IMR-90 (cell line): ENCODE measurements around the gene MYO5A. TPM values are rescaled to one million over a fixed set of nuclear protein-coding genes. Genes with fewer than 3 reads are reported as not detected.

ENCODE experiments used
- ATAC-seq: fragments of 200-7000 bp; cut with Tn5 transposase; 2 replicates; pipeline ENCODE4 v1.9.1; 2020; ENCODE audit warnings: low read depth, mild to moderate bottlenecking, moderate library complexity
- BruUV-seq: library from RNA; stranded (reverse); fragments of 400-500 nt; replicated peaks from 2 replicates; lab custom pipeline; 2021; lab: Mats Ljungman, UMichigan
- CTCF ChIA-PET: fragments of 300-600 bp; formaldehyde crosslinking; extraction: SDS; loops from one replicate; lab custom pipeline; 2021; ENCODE audit warnings: antibody characterized with exemption; lab: Yijun Ruan, JAX
- POLR2A ChIA-PET: fragments of 300-600 bp; sonication (Branson Sonifier 250); formaldehyde crosslinking; loops from one replicate; lab custom pipeline; 2022; ENCODE audit warnings: antibody characterized with exemption; ENCODE audit not compliant: unreplicated experiment; lab: Charles Lee
- DNase-seq: peaks from one replicate; pipeline ENCODE4 v3.0.0; 2013
- H2AFZ ChIP-seq: replicated peaks from 2 replicates; pipeline ENCODE3; 2013; ENCODE audit warnings: low read length, mild to moderate bottlenecking; ENCODE audit not compliant: poor library complexity
- H2AK5ac ChIP-seq: 2 replicates; pipeline ENCODE4 v1.6.1; 2013; ENCODE audit warnings: low read depth, low read length, inconsistent platforms
- H2AK9ac ChIP-seq: replicated peaks from 2 replicates; pipeline ENCODE3; 2013; ENCODE audit warnings: mild to moderate bottlenecking, low read depth, low read length, moderate library complexity; ENCODE audit not compliant: poor library complexity
- H2BK120ac ChIP-seq: 2 replicates; pipeline ENCODE4 v1.6.1; 2013; ENCODE audit warnings: low read depth, low read length, inconsistent platforms
- H2BK15ac ChIP-seq: 3 replicates; pipeline ENCODE4 v1.6.1; 2013; ENCODE audit warnings: low read depth, low read length, inconsistent platforms
- H2BK20ac ChIP-seq: 2 replicates; pipeline ENCODE4 v1.6.1; 2013; ENCODE audit warnings: low read depth, mild to moderate bottlenecking, inconsistent platforms, low read length, moderate library complexity
- H2BK5ac ChIP-seq: 2 replicates; pipeline ENCODE4 v1.6.1; 2013; ENCODE audit warnings: mild to moderate bottlenecking, low read depth, low read length, inconsistent platforms; ENCODE audit not compliant: poor library complexity, severe bottlenecking
- H3K14ac ChIP-seq: replicated peaks from 2 replicates; pipeline ENCODE4 v1.6.1; 2013; ENCODE audit warnings: low read depth, low read length, inconsistent platforms
- H3K18ac ChIP-seq: 2 replicates; pipeline ENCODE4 v1.6.1; 2013; ENCODE audit warnings: low read depth, low read length, control low read depth
- H3K23ac ChIP-seq: 2 replicates; pipeline ENCODE4 v1.6.1; 2013; ENCODE audit warnings: low read depth, low read length, inconsistent platforms
- H3K27ac ChIP-seq: 2 replicates; pipeline ENCODE4 v1.5.1; 2013; ENCODE audit warnings: mild to moderate bottlenecking, control low read depth, low read length; ENCODE audit not compliant: insufficient read depth
- H3K27me3 ChIP-seq: 2 replicates; pipeline ENCODE4 v1.6.1; 2013; ENCODE audit warnings: low read length; ENCODE audit not compliant: control insufficient read depth, insufficient read depth
- H3K36me3 ChIP-seq: 2 replicates; pipeline ENCODE4 v1.6.1; 2013; ENCODE audit warnings: low read length, mixed read lengths; ENCODE audit not compliant: control insufficient read depth, insufficient read depth
- H3K4ac ChIP-seq: 2 replicates; pipeline ENCODE4 v1.6.1; 2013; ENCODE audit warnings: low read depth, low read length, inconsistent platforms
- H3K4me1 ChIP-seq: 2 replicates; pipeline ENCODE4 v1.6.1; 2013; ENCODE audit warnings: low read length, mixed read lengths; ENCODE audit not compliant: control insufficient read depth, insufficient read depth
- H3K4me2 ChIP-seq: 2 replicates; pipeline ENCODE4 v1.6.1; 2013; ENCODE audit warnings: low read depth, mild to moderate bottlenecking, control low read depth, low read length, moderate library complexity
- H3K4me3 ChIP-seq: 2 replicates; pipeline ENCODE4 v1.5.1; 2013; ENCODE audit warnings: low read depth, mild to moderate bottlenecking, control low read depth, low read length, moderate library complexity; ENCODE audit not compliant: insufficient read depth
- H3K56ac ChIP-seq: 2 replicates; pipeline ENCODE4 v1.6.1; 2013; ENCODE audit warnings: low read length, inconsistent platforms; ENCODE audit not compliant: insufficient read depth; ENCODE audit errors: extremely low read depth
- H3K79me1 ChIP-seq, 2 experiments: 2 replicates each; pipeline ENCODE4 v1.6.1; 2013; ENCODE audit warnings: low read length in 2 of 2, inconsistent platforms in 1 of 2, low read depth in 1 of 2
- H3K9ac ChIP-seq: 2 replicates; pipeline ENCODE4 v1.6.1; 2013; ENCODE audit warnings: low read depth, low read length, control low read depth
- H3K9me1 ChIP-seq: 2 replicates; pipeline ENCODE4 v1.6.1; 2013; ENCODE audit warnings: low read length, inconsistent platforms; ENCODE audit not compliant: insufficient read depth
- H3K9me3 ChIP-seq: 2 replicates; pipeline ENCODE4 v1.6.1; 2013; ENCODE audit warnings: low read length; ENCODE audit not compliant: control insufficient read depth, insufficient read depth
- H4K20me1 ChIP-seq: 2 replicates; pipeline ENCODE4 v1.6.1; 2013; ENCODE audit warnings: low read length, inconsistent platforms; ENCODE audit not compliant: insufficient read depth
- H4K5ac ChIP-seq: 2 replicates; pipeline ENCODE4 v1.6.1; 2013; ENCODE audit warnings: mild to moderate bottlenecking, low read depth, low read length, control low read depth
- H4K8ac ChIP-seq, 2 experiments: 2 replicates each; pipeline ENCODE4 v1.6.1; 2013; ENCODE audit warnings: low read depth in 2 of 2, low read length in 2 of 2, control low read depth in 1 of 2, inconsistent platforms in 1 of 2
- H4K91ac ChIP-seq: 2 replicates; pipeline ENCODE4 v1.6.1; 2013; ENCODE audit warnings: low read depth, low read length, inconsistent platforms; ENCODE audit not compliant: insufficient read depth
- BHLHE40 ChIP-seq: fragments of 150-350 bp; IDR thresholded peaks from 2 replicates; pipeline ENCODE4 v1.6.1; 2016; ENCODE audit warnings: mild to moderate bottlenecking, low read depth, low read length
- CEBPB ChIP-seq: IDR thresholded peaks from 2 replicates; pipeline ENCODE4 v1.6.1; 2012; ENCODE audit warnings: low read depth, low read length, improper control_type of control experiment
- CHD1 ChIP-seq: IDR thresholded peaks from 2 replicates; pipeline ENCODE4 v1.6.1; 2012; ENCODE audit warnings: low read depth, low read length, improper control_type of control experiment
- CTCF ChIP-seq: conservative IDR thresholded peaks from 2 replicates; pipeline ENCODE4 v1.5.1; 2012; ENCODE audit warnings: mild to moderate bottlenecking, low read depth, low read length, improper control_type of control experiment
- ELK1 ChIP-seq: fragments of 150-350 bp; IDR thresholded peaks from 2 replicates; pipeline ENCODE4 v1.6.1; 2016; ENCODE audit warnings: low read depth, mild to moderate bottlenecking, low read length, moderate library complexity, borderline replicate concordance
- FOS ChIP-seq: fragments of 150-350 bp; IDR thresholded peaks from 2 replicates; pipeline ENCODE4 v1.6.1; 2016; ENCODE audit warnings: low read depth, low read length
- MAFK ChIP-seq: IDR thresholded peaks from 2 replicates; pipeline ENCODE4 v1.6.1; 2012; ENCODE audit warnings: low read depth, low read length, improper control_type of control experiment
- MAZ ChIP-seq: IDR thresholded peaks from 2 replicates; pipeline ENCODE4 v1.6.1; 2012; ENCODE audit warnings: low read depth, mild to moderate bottlenecking, low read length, improper control_type of control experiment, moderate library complexity, borderline replicate concordance
- MXI1 ChIP-seq: IDR thresholded peaks from 2 replicates; pipeline ENCODE4 v1.6.1; 2012; ENCODE audit warnings: low read depth, mild to moderate bottlenecking, low read length, moderate library complexity, borderline replicate concordance
- NFE2L2 ChIP-seq: fragments of 150-350 bp; IDR thresholded peaks from 2 replicates; pipeline ENCODE4 v1.6.1; 2016; ENCODE audit warnings: low read depth, mild to moderate bottlenecking, low read length
- POLR2A ChIP-seq: IDR thresholded peaks from 2 replicates; pipeline ENCODE4 v1.6.1; 2012; ENCODE audit warnings: mild to moderate bottlenecking, low read depth, low read length
- RAD21 ChIP-seq: IDR thresholded peaks from 2 replicates; pipeline ENCODE4 v1.6.1; 2012; ENCODE audit warnings: low read length, improper control_type of control experiment
- RCOR1 ChIP-seq: IDR thresholded peaks from 2 replicates; pipeline ENCODE4 v1.6.1; 2012; ENCODE audit warnings: mild to moderate bottlenecking, low read length, improper control_type of control experiment; ENCODE audit not compliant: insufficient replicate concordance
- RFX5 ChIP-seq: IDR thresholded peaks from 2 replicates; pipeline ENCODE4 v1.8.0; 2012; ENCODE audit warnings: low read depth, mild to moderate bottlenecking, low read length, moderate library complexity
- SMC3 ChIP-seq: fragments of 150-350 bp; IDR thresholded peaks from 2 replicates; pipeline ENCODE4 v1.6.1; 2016; ENCODE audit warnings: low read depth, mild to moderate bottlenecking, antibody characterized with exemption, low read length, moderate library complexity
- USF2 ChIP-seq: fragments of 150-350 bp; IDR thresholded peaks from 2 replicates; pipeline ENCODE4 v1.6.1; 2017; ENCODE audit warnings: mild to moderate bottlenecking, antibody characterized with exemption, low read length, low read depth
- WGBS, 2 experiments: methylation state at CpG; one replicate each; pipeline versions ENCODE4 v1.1.5 to v1.1.7; 2013; ENCODE audit warnings: missing lambda C conversion rate in 2 of 2; ENCODE audit not compliant: insufficient read length in 1 of 2; ENCODE audit errors: extremely low coverage in 2 of 2; 5-methylcytosine and 5-hydroxymethylcytosine counted together
- dilution Hi-C: fragments of 300-500 bp; cut with HindIII; formaldehyde crosslinking; loops from one replicate; pipeline ENCODE4 v1.14.3; 2018; ENCODE audit warnings: low sequenced_read_pairs; ENCODE audit not compliant: unreplicated experiment
- in situ Hi-C: fragments of 300-500 bp; cut with MboI; formaldehyde crosslinking; loops from 3 replicates; pipeline ENCODE4 v1.14.3; 2019; ENCODE audit warnings: low sequenced_read_pairs, inconsistent platforms, mixed read lengths
- intact Hi-C: fragments of 100-400 bp; cut with micrococcal nuclease; formaldehyde crosslinking; loops from 2 replicates; pipeline ENCODE4 v1.10.0; 2022
- polyA plus RNA-seq, 3 experiments: library from polyadenylated mRNA; depleted of rRNA; stranded (reverse); fragments of >200 nt; gene quantifications; 2 replicates each; pipeline ENCODE4 v1.2.3, GENCODE V29; 2012; ENCODE audit warnings: low replicate concordance in 1 of 3
- total RNA-seq: library from RNA; depleted of rRNA; stranded (reverse); fragments of >200 nt; gene quantifications from 2 replicates; pipeline ENCODE4 v1.2.3, GENCODE V29; 2012

Gene MYO5A
- total and polyA plus RNA-seq, 2 of the 4 experiments (the other 2 are of a cell fraction) = 19.4 to 69.2 TPM

- no peaks in the 10 kb centered on the region for H3K9me3 ChIP-seq
- no peak overlapping the region for H2BK5ac ChIP-seq
- no peak overlapping the region for H3K18ac ChIP-seq
- no peak overlapping the region for H3K56ac ChIP-seq
- intact Hi-C loops (no loop called here), in situ Hi-C loops (no loop called here), dilution Hi-C loops (no loop called here)
- no peak overlapping the region for H2AFZ ChIP-seq
- 0 out of 2 replicates have a peak, but pooled peaks cover 3% of the 10 kb centered on the region for H3K9me1 ChIP-seq
- H2BK20ac ChIP-seq = no peak overlapping the region
- peaks cover 3 to 18% of the 10 kb centered on the region in 2 experiments; a peak in 2 of 4 replicates for H3K79me1 ChIP-seq
- WGBS, 2 experiments = no CpG with 5 or more reads among the region's 3 CpGs
- ATAC-seq = no peak
- TF ChIP-seq USF2 (no peak), CTCF (no peak), RFX5 (no peak), FOS (no peak), NFE2L2 (no peak), RCOR1 (no peak), MAZ (no peak), MAFK (no peak), MXI1 (no peak), CEBPB (no peak), SMC3 (no peak), BHLHE40 (no peak), CHD1 (no peak), RAD21 (no peak), POLR2A (no peak), ELK1 (no peak)
- H2BK15ac ChIP-seq = no peak overlapping the region
- CTCF ChIA-PET = no interaction called here
- H3K36me3 ChIP-seq = no peaks in the 10 kb centered on the region
- no peak overlapping the region for H3K23ac ChIP-seq
- H3K4me3 ChIP-seq = no peak overlapping the region
- POLR2A ChIA-PET = no interaction called here
- H3K4ac ChIP-seq = no peak overlapping the region
- no peak overlapping the region for H4K8ac ChIP-seq
- no peak overlapping the region for H2AK5ac ChIP-seq
- H3K27ac ChIP-seq = no peak overlapping the region
- no peak overlapping the region for H3K4me2 ChIP-seq
- H3K4me1 ChIP-seq = peaks cover 4% of the 10 kb centered on the region
- no TSS peak for BruUV-seq
- DNase-seq = no peak
- H4K5ac ChIP-seq = no peak overlapping the region
- no peak overlapping the region for H2AK9ac ChIP-seq
- H3K9ac ChIP-seq = no peak overlapping the region
- no peak overlapping the region for H4K91ac ChIP-seq
- H3K14ac ChIP-seq = no peak overlapping the region
- no peak overlapping the region for H2BK120ac ChIP-seq
- no peaks in the 10 kb centered on the region; the same call in 1 of the 2 replicates for H4K20me1 ChIP-seq
- H3K27me3 ChIP-seq = no peaks in the 10 kb centered on the region
These were observed 93.8 kb downstream of the MYO5A start for GRCh38 chr15:52434885-52435284.
